ENCODE results near the gene TBC1D14. TPM values are rescaled to one million over a fixed set of nuclear protein-coding genes. Genes with fewer than 3 reads are reported as not detected.

The TBC1D14 gene
- polyA plus RNA-seq, 1 of the 3 experiments (the other 2 are of a cell fraction): 39.5 TPM

- no peaks in the 10 kb centered on the region for H3K27me3 ChIP-seq (ENCODE audit: insufficient read depth)
- WGBS (ENCODE audit: low lambda C conversion rate): 95% methylated on average over 6 of the region's 6 CpGs
- H3K9me2 ChIP-seq: no peaks in the 10 kb centered on the region
- no peak overlapping the region for H3K4me3 ChIP-seq (ENCODE audit: low read depth in 2 of 2, low read length in 1 of 2)
- H3K4me1 ChIP-seq (ENCODE audit: control insufficient read depth in 1 of 2, insufficient read depth in 2 of 2, low read depth in 1 of 2, low read length in 1 of 2): peaks cover 0 to 9% of the 10 kb centered on the region in 2 experiments; a peak in 1 of 4 replicates
- H3F3A ChIP-seq (replicated peaks; ENCODE audit: insufficient read depth): no peaks in the 10 kb centered on the region
- peaks cover 3% of the 10 kb centered on the region; the same call in 1 of the 2 replicates for H3K79me2 ChIP-seq (ENCODE audit: insufficient read depth)
- no peak for TF ChIP-seq YY1 (IDR thresholded peaks at IDR 0.05; ENCODE audit: low read depth)
- no peak for TF ChIP-seq TCF12 (IDR thresholded peaks at IDR 0.05)
- TF ChIP-seq RFX5 (IDR thresholded peaks at IDR 0.05; ENCODE audit: low read length): no peak
- TF ChIP-seq, protein P1, sequence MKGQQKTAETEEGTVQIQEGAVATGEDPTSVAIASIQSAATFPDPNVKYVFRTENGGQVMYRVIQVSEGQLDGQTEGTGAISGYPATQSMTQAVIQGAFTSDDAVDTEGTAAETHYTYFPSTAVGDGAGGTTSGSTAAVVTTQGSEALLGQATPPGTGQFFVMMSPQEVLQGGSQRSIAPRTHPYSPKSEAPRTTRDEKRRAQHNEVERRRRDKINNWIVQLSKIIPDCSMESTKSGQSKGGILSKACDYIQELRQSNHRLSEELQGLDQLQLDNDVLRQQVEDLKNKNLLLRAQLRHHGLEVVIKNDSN (IDR thresholded peaks at IDR 0.05; ENCODE audit: borderline replicate concordance, low read depth): no peak
- no peak for TF ChIP-seq ELF1 (IDR thresholded peaks at IDR 0.05)
- no peak for TF ChIP-seq POLR2AphosphoS5 (IDR thresholded peaks at IDR 0.05; ENCODE audit: low read depth, low read length)
- no peak for TF ChIP-seq RAD21 (IDR thresholded peaks at IDR 0.05; ENCODE audit: low read length)
- TF ChIP-seq GABPA (IDR thresholded peaks at IDR 0.05; ENCODE audit: low read depth): no peak
- TF ChIP-seq EP300 (IDR thresholded peaks at IDR 0.05; ENCODE audit: borderline replicate concordance in 1 of 2, low read depth in 1 of 2, low read length in 1 of 2): no peak
- TF ChIP-seq GATA2 (CRISPR knock-in tag; IDR thresholded peaks at IDR 0.05): no peak
- no peak for TF ChIP-seq CHD2 (IDR thresholded peaks at IDR 0.05; ENCODE audit: low read length, partially characterized antibody)
- TF ChIP-seq USF2 (IDR thresholded peaks at IDR 0.05; ENCODE audit: borderline replicate concordance, low read depth, low read length): no peak
- TF ChIP-seq RXRA (IDR thresholded peaks at IDR 0.05; ENCODE audit: borderline replicate concordance, low read depth): no peak
- TF ChIP-seq, protein P2, sequence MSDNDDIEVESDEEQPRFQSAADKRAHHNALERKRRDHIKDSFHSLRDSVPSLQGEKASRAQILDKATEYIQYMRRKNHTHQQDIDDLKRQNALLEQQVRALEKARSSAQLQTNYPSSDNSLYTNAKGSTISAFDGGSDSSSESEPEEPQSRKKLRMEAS (IDR thresholded peaks at IDR 0.05; ENCODE audit: low read depth): no peak
- H3K4me2 ChIP-seq: no peak overlapping the region
- no peak overlapping the region for H3K9ac ChIP-seq
- no peaks in the 10 kb centered on the region for H4K20me1 ChIP-seq (ENCODE audit: insufficient read depth)
- H3K9me3 ChIP-seq: no peaks in the 10 kb centered on the region
- H2AFZ ChIP-seq (ENCODE audit: low read depth): no peak overlapping the region
- H3K36me3 ChIP-seq (replicated peaks in 1 of 2; ENCODE audit: control insufficient read depth in 1 of 2, insufficient read depth in 2 of 2, low read length in 1 of 2): no peaks in the 10 kb centered on the region
- POLR2A ChIA-PET: no interaction called here
- H3K27ac ChIP-seq (ENCODE audit: low read depth in 2 of 2, low read length in 1 of 2): no peak overlapping the region
- CTCF ChIA-PET: interaction anchor here (0.7 to 3.4 kb wide), 4 partner anchors 19 to 115 kb away, joined by 3 to 18 read pairs (median 3); no protein-coding TSS in a partner anchor
- DNase-seq: peak; percentile 6
Observed at GRCh38 chr4:6956087-6956433, 46.4 kb downstream of the TBC1D14 start.

GRCh38 chr4:6956434-6957147 lies 47.0 kb downstream of the TBC1D14 start:
- H3K4me1 ChIP-seq (ENCODE audit: control insufficient read depth in 1 of 2, insufficient read depth in 2 of 2, low read depth in 1 of 2, low read length in 1 of 2): peaks cover 0 to 9% of the 10 kb centered on the region in 2 experiments; a peak in 1 of 4 replicates
- no peak overlapping the region for H3K4me2 ChIP-seq
- H2AFZ ChIP-seq (ENCODE audit: low read depth): no peak overlapping the region
- no peaks in the 10 kb centered on the region for H3F3A ChIP-seq (replicated peaks; ENCODE audit: insufficient read depth)
- no peak overlapping the region for H3K4me3 ChIP-seq (ENCODE audit: low read depth in 2 of 2, low read length in 1 of 2)
- H3K27ac ChIP-seq (ENCODE audit: low read depth in 2 of 2, low read length in 1 of 2): no peak overlapping the region
- H3K9ac ChIP-seq: no peak overlapping the region
- H3K9me2 ChIP-seq: no peaks in the 10 kb centered on the region
- no peaks in the 10 kb centered on the region for H3K27me3 ChIP-seq (ENCODE audit: insufficient read depth)
- CTCF ChIA-PET: interaction anchor here (0.7 to 3.4 kb wide), 2 partner anchors 18 to 114 kb away, joined by 3 to 18 read pairs; no protein-coding TSS in a partner anchor
- H3K36me3 ChIP-seq (replicated peaks in 1 of 2; ENCODE audit: control insufficient read depth in 1 of 2, insufficient read depth in 2 of 2, low read length in 1 of 2): no peaks in the 10 kb centered on the region
- no peak for DNase-seq
- H3K9me3 ChIP-seq: no peaks in the 10 kb centered on the region
- WGBS (ENCODE audit: low lambda C conversion rate): 97% methylated on average over 20 of the region's 24 CpGs
- POLR2A ChIA-PET: no interaction called here
- H3K79me2 ChIP-seq (ENCODE audit: insufficient read depth): peaks cover 3% of the 10 kb centered on the region; the same call in 1 of the 2 replicates
- H4K20me1 ChIP-seq (ENCODE audit: insufficient read depth): no peaks in the 10 kb centered on the region
- TF ChIP-seq, protein P3, sequence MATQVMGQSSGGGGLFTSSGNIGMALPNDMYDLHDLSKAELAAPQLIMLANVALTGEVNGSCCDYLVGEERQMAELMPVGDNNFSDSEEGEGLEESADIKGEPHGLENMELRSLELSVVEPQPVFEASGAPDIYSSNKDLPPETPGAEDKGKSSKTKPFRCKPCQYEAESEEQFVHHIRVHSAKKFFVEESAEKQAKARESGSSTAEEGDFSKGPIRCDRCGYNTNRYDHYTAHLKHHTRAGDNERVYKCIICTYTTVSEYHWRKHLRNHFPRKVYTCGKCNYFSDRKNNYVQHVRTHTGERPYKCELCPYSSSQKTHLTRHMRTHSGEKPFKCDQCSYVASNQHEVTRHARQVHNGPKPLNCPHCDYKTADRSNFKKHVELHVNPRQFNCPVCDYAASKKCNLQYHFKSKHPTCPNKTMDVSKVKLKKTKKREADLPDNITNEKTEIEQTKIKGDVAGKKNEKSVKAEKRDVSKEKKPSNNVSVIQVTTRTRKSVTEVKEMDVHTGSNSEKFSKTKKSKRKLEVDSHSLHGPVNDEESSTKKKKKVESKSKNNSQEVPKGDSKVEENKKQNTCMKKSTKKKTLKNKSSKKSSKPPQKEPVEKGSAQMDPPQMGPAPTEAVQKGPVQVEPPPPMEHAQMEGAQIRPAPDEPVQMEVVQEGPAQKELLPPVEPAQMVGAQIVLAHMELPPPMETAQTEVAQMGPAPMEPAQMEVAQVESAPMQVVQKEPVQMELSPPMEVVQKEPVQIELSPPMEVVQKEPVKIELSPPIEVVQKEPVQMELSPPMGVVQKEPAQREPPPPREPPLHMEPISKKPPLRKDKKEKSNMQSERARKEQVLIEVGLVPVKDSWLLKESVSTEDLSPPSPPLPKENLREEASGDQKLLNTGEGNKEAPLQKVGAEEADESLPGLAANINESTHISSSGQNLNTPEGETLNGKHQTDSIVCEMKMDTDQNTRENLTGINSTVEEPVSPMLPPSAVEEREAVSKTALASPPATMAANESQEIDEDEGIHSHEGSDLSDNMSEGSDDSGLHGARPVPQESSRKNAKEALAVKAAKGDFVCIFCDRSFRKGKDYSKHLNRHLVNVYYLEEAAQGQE (IDR thresholded peaks at IDR 0.05; ENCODE audit: low read depth, low read length): no peak
- TF ChIP-seq, protein P4, sequence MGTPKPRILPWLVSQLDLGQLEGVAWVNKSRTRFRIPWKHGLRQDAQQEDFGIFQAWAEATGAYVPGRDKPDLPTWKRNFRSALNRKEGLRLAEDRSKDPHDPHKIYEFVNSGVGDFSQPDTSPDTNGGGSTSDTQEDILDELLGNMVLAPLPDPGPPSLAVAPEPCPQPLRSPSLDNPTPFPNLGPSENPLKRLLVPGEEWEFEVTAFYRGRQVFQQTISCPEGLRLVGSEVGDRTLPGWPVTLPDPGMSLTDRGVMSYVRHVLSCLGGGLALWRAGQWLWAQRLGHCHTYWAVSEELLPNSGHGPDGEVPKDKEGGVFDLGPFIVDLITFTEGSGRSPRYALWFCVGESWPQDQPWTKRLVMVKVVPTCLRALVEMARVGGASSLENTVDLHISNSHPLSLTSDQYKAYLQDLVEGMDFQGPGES (IDR thresholded peaks at IDR 0.05; ENCODE audit: low read depth, low read length): no peak
- no peak for TF ChIP-seq PBX3 (IDR thresholded peaks at IDR 0.05)
- no peak for TF ChIP-seq RAD21 (IDR thresholded peaks at IDR 0.05; ENCODE audit: low read length)
- TF ChIP-seq FOSL2 (IDR thresholded peaks at IDR 0.05; ENCODE audit: borderline replicate concordance, low read depth): no peak
- no peak for TF ChIP-seq FOXM1 (IDR thresholded peaks at IDR 0.05; ENCODE audit: low read depth)
- TF ChIP-seq, protein P2 (IDR thresholded peaks at IDR 0.05; ENCODE audit: low read depth): no peak
- no peak for TF ChIP-seq GABPA (IDR thresholded peaks at IDR 0.05; ENCODE audit: low read depth)
